Stimulated activated CD8-positive, alpha-beta memory T cell treated with anti-CD3 and anti-CD28 coated beads, Interleukin-15, amount 100 ng/mL, for 24 hours (primary cell): ENCODE measurements around the gene TXNRD2.

ENCODE experiments used
- DNase-seq: peaks from one replicate; pipeline ENCODE4 v3.0.0-alpha.2; 2020; ENCODE audit warnings: low read depth

The TXNRD2 gene

DNA sequence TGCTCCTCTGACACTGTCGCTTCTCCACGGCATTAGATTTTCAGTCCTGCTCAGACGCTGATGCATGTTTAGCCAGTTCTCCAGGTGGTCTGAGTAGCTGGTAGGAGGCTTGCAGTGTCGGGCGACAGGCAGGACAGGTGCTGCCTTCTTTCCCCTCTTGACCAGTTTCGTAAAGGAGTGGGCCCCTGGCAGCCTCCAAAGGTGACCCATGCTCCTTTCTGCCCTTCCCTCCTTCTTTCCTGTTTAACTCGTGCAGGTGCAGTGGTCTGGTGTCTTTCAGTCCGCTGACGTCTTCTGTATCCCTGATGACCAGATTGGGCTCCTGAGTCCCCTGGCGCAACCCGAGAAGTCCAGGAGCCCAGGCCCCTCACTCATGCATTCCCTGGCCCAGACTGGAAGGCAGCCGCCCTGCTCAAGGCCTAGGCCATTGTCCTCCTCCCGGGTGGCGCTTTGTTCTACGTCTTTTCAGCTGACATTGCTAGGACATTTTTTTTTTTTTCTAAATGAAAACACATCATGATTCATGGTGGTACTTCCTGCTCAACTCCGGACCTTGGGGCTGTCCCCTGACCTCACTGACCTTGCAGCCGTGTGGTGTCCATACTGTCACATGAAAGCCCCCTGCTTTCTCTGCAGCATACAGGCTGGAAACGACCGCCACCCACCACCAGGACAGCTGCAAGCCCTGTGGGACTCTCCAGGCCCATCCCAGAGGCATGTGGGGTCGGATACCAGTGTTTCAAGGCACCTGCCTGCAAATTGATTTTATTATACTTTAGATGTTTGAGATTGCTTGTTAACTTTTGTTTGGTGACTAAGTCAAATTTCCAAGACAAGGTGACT is 25.5 kb upstream of the TXNRD2 start:
- no peak for DNase-seq

DNA sequence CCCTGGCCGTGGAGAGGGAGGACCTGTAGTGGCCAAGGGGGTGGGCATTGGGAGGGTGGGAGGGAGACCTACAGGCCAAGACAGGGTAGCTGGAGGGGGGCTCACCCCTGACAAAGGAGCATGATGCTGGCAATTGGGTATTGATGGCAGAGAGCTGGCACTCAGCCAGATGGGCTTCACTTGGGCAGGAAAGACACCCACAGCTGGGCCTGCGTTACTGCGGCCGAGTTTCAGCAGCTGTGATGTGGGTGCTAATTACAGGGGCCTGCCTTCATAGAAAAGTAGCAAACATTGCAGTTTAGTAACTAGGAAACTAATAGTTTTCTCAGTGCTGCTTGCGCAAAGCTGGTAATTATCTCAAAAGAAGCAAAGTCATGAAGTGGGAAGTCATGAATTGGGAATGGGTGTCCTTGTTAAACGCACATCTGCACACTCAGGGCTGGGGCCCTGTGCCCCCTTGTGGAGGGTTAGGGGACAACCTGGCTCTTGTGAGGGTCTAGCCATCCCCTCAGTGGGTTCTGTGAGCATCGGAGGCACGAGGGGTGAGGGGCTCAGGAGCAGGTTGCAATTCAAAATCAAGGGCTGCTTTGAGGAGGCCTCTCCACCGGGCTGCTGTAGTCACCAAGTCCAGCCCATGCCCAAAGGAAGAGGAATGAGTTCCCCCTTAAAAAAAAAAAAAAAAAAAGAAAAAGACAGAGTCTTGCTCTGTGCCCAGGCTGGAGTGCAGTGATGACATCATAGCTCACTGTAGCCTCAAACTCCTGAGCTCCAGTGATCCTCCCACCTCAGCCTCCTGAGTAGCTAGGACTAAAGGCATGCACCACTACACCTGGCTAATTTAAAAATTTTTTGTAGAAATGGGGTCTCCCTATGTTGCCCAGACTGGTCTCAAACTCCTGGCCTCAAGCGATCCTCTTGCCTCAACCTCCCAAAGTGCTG is 24.4 kb upstream of the TXNRD2 start:
- DNase-seq, result no peak

DNA sequence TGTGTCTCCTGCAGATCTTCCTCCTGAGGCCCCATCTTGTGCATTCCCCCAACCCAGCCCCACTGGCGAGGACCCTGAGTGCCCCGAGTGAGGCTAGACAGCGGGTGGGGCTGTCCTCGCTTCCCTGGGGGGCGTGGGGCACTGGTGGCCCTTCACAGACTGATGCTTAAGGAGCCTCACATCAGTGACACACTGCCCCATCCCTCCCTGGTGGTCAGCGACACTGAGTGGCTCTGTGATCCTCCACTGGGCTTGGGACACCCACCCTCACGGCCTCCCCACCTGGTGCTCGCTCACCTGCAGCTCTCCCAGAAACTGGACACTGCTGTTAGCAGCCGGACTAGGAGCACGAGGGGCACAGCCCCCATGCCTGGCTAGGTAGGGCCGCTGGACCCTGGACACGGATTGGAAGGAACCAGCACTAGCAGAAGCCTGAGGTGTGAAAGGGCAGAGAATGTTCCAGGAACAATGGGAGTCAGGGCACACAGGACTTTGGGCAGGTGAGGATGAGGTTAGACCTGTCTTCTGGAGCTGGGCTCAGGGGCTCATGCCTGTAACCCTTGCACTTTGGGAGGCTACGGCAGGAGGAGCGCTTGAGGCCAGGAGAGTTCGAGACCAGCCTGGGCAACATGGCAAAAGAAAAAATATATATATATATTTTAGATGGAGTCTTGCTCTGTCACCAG is 23.2 kb upstream of the TXNRD2 start:
- no peak for DNase-seq

DNA sequence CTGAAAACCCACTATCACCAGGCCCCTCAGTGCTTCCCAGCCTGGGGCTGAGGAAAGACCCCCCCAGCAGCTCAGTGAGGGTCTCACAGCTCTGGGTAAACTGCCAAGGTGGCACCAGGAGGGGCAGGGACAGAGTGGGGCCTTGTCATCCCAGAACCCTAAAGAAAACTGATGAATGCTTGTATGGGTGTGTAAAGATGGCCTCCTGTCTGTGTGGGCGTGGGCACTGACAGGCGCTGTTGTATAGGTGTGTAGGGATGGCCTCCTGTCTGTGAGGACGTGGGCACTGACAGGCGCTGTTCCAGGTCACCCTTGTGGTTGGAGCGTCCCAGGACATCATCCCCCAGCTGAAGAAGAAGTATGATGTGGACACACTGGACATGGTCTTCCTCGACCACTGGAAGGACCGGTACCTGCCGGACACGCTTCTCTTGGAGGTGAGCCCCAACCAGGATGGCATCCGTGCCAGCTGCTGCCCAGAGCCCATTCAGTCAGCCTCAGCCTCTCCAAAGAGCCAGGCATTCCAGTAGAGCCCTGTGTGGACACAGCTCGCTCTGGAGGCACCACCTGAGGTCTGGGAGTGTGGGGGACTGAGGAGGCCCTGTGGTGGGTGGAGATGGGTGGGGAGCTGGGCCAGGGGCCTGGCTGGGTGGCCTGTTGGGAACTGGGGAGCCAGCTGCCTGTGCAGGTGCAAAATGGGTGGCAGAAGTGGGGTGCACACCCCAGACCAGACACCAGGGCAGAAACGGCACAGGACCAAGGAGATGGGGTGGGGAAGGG is 22.4 kb upstream of the TXNRD2 start:
- no peak for DNase-seq

DNA sequence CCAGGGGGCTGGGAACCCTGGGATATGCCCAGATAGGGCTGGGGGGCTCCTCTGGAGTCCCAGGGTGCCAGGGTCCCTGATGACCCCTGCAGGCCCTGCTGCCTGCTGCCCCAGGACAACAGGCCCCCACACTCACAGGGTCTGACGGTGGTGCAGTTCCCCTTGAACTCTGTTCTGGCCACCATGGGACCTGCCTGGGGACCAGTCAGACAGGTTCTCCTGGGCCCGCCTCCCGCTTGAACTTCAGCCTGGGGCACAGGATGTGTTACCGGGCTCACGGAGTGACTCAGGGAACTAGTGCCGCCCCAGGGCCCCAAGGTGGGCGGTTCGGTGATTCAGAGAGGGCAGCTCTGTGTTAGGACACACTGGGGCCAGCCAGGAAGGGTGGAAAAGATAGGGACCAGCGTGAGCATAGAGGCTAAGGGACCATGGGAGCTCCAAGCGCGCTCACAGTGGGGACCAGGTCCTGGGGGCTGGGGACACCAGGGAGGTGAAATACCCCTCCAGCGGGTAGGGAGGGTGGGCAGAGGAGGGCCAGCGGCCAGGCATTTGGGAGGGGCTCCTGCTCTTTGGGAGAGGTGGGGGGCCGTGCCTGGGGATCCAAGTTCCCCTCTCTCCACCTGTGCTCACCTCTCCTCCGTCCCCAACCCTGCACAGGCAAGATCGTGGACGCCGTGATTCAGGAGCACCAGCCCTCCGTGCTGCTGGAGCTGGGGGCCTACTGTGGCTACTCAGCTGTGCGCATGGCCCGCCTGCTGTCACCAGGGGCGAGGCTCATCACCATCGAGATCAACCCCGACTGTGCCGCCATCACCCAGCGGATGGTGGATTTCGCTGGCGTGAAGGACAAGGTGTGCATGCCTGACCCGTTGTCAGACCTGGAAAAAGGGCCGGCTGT is 21.5 kb upstream of the TXNRD2 start:
- DNase-seq, result no peak

DNA sequence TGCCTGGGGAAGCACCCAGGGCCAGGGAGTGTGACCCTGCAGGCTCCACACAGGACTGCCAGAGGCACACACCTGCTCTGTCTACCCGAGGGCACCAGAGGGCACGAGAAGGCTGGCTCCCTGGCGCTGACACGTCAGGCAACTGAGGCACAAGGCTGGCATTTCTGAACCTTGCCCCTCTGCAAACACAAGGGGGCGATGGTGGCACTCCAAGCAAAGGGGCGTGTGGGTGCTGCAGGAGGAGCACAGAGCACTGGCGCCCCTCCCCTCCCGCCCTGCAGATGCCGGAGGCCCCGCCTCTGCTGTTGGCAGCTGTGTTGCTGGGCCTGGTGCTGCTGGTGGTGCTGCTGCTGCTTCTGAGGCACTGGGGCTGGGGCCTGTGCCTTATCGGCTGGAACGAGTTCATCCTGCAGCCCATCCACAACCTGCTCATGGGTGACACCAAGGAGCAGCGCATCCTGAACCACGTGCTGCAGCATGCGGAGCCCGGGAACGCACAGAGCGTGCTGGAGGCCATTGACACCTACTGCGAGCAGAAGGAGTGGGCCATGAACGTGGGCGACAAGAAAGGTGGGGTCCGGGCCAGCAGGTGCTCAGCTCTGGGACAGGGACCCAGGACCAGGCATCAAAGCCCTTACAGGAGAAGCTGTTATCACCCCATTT is 20.8 kb upstream of the TXNRD2 start:
- no peak for DNase-seq

DNA sequence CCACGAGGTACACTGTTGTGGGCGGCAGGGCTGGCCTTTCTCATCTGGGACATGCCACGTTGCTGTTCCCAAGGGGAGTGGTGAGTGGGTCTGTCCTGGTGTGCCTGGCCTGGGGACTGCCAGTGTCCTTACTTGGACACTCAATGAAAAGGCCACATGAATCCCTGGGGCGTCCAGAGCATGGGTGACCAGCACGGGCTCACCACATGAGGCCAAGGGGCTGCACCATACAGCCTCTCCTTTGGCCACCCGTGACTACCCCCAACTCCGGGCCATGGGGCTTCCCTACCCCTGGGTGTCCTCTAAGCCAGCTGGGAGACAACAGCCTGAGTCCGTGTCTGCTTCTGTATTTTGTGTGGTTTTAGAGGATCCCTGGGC is 20.2 kb upstream of the TXNRD2 start:
- DNase-seq, result no peak

DNA sequence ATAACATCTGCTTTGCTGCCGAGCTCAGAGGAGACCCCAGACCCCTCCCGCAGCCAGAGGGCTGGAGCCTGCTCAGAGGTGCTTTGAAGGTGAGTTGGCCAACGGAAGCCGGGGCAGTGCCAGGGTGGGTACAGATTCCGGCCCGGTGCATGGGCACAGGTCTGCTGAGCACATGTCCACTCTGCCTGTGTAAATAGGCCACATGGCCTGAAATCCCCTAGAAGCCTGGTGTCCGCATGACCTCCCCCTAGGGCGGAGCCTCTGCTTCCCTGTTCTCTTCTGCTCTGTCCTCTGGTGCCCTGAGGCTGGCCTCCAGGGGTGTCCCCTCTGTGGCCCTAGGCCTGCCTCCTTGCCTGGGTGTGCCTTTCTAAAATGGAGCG is 19.6 kb upstream of the TXNRD2 start:
- no peak for DNase-seq

DNA sequence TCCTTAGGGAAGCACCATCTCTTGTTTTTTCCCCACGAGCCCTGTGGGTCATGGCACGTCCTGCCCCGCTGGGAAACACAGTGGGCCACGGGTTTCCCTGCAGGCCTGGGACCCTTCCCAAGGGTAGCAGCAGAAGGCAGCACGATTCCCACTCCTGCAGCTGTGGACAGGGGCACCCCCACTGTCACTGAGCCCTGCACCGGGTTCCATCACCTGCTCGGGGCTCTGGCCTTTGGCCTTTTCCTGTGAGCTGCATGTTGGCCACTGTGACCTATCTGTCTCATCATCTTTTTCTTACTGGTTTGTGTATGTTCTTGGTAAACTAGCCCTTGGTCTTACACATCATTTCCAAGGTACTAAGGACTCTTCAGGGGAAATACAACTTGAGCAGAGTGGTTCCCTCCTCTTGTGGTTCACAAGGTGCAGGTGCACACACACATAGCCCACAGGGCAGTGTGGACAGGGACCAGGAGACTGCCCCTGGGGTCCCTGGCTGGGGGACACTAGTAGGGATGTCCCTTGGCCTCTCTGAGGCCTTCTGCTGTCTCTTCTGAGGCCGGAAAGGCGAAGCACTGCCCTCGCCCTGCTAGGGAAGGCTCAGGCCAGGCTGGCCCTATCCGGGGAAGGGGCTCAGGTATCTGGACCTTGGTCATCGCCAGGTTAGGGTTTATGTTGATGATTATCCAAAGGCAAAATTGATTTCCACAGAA is 19.0 kb upstream of the TXNRD2 start:
- no peak for DNase-seq

DNA sequence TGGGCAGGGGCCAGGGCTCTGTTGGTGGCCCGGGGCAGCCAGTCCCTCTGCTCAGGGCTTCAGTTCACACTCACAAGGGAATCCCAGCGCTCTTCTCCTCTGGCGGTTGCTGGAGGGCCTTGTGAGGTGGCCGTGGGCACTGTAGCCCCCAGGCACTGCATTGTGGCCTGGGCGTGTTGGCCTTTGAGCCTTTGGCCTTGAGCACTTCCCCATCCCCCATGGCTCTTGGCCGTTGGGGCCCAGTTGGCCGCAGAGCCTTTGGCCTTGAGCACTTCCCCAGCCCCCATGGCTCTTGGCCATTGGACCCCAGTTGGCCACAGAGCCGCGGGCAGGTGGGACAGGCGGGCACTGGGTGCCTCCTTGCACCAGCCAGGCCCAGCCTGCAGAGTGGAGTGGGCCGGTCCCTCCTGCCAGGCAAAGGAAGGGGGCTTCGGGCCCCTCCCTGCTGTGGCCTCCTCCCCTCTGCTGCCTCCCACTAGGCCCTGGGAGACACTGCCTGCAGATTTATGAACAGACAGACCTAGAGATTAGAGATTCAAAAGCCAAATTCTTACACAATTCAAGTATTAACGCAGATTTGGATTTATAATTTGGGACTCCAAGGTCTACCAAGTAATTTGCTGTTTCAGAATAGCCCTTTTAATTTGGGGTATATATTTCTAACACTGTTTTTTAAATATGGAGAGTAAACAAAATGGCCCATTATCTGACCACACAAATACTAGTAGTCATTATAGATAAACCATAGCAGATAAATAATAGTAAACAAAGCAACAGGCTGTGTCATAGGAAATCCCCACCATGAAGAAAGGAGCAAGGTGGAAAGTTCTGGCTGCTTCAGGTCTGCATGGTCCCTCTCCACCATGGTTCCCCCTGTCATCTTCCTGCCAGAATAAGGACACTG is 18.2 kb upstream of the TXNRD2 start:
- DNase-seq, result no peak

DNA sequence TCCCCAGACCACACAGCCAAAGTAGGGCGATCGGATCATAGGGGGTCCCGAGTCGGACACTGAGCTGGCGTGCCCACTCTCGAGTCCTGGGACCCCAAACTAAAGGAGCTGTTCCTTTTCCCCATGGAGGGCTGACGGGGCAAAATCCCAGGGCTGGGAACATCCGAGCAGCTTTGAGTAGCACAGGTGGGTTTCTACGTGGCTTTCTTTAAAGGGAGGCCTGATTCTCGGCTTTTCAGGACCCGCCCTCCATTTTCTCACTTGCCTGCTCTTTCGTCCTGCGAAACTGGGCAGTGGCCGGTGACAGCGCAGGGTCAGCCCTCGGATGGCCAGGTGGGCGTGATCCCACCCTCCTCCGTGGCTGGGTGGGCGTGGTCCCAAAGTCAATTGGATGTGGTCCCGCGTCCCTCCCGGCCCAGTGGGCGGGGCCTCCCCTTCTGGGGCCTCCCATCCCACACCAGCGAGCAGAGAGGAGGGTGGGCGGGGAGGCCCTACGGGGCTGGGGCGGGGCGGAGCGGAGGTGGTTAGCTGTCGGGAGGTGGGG is 17.5 kb upstream of the TXNRD2 start:
- DNase-seq, result no peak

DNA sequence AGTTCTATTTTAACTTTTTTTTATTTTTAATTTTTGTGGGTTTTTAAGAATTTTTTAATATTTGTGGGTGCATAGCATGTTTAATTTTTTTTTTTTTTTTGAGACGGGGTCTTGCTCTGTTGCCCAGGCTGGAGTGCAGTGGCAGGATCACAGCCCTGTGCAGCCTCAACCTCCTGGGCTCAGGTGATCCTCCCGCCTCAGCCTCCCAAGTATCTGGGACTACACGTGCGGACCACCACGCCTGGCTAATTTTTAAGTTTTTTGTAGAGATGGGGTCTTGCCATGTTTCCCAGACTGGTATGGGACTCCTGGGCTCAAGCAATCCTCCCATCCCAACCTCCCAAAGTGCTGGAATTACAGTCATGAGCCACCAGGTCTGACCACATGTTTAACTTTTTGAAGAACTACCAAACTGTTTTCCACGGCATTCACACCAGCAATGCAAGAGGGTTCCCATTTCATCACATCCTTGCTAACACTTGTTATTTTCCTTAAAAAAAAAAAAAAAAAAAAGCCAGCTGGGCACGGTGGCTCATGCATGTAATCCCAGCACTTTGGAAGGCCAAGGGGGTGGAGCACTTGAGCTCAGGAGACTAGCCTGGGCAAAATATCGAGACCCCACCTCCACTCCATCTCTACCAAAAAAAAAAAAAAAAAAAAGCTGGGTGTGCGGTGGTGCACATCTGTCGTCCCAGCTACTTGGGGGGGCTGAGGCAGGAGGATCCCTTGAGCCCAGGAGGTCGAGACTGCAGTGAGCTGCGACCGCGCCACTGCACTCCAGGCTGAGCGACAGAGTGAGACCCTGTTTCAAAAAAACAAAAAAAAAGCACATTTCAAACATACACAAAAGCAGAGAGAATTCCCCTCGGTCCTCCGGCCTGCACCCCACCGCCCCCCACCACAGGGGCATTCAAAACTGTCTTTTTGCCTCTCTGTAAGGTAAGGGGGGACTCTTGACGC is 16.7 kb upstream of the TXNRD2 start:
- no peak for DNase-seq

DNA sequence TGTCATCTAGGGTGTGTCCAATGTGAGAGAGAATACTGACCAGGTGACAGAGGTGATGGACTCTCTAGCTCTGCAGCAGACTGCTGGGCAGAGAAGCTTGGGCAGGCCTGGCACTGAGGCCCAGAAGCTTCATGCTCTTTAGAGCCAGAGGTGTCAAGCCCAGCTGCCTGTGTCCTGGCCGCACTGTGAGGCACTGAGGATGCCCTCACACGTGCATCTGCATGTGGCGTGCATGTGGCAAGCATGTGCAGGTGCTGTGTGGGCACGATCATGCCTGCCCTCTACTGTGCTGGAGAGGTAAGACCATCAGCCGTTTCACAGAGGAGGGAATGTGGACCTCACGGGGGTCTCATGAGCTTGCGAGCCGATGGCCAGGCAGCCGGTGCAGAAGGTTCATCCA is 15.8 kb upstream of the TXNRD2 start:
- no peak for DNase-seq

DNA sequence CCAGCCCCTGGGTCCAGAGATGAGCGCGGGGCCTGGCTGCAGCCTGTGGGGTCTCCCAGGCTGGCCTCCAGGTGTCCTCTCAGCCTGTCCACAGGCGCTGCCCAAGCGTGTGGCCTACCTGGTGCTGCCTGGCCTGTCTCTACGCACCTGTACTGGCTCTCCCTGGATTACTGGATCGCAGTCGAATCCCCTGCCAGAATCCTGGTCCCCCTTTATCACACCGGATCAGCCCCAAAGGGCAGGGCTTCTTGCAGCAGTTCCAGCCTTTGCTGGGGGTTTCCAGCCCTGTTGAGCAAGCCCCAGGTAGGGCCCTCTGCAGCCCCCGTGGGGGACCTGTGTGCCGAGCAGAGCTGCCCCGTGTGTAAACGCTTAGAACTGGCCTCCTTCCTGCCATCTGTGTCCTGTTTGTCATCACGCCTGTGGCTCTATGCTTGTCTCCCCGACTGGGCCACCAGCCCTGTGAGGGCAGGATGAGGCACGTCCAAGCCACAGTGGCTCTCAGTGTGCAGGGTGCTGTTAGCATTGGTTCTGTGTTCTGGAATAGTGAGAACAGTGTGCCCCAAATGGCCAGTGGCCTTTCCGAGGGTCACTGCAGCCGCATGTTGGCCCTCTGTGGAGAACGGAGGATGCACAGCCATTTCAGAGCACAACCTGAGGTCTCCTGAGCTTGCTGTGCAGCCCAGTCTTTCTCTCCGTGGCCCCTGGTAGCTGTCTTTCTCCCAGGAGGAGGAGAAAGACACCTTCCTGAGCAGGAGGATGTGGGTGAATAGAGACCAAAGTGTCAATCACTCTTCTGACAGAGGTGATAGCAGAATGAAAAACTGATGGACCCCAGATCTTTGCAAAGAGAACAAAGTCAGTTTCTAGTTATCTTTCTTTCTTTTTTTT is 13.9 kb upstream of the TXNRD2 start:
- no peak for DNase-seq

DNA sequence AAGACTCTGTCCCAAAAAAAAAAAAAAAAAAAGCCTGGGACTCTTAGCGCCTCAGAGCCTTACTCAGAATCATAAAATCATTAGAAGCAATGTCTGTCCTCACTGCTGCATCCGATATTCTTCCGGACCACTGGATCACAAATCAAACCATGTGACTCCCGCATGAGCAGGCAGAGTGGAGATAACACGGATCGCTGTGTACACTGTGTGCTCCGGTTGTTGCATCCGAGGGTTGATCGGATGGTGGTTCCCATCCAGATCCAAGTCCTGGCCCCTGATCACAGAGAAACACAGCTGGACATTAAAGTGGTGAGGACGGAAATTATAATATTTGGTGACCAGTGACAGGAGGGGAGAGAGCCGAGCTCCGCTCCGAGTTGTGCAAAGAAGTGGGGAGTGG is 9.7 kb upstream of the TXNRD2 start:
- DNase-seq, result no peak
